Kidney epithelial cell (primary cell): ENCODE measurements around the gene SULT4A1. TPM values are rescaled to one million over a fixed set of nuclear protein-coding genes. Genes with fewer than 3 reads are reported as not detected.

Experiments used
- DNase-seq: peaks from one replicate; pipeline ENCODE4 v3.0.0-alpha.2; 2010; ENCODE audit warnings: low read depth
- H3K27me3 ChIP-seq: 2 replicates; pipeline ENCODE4 v1.6.0; 2011; ENCODE audit warnings: low read length; ENCODE audit not compliant: control insufficient read depth, insufficient read depth
- H3K36me3 ChIP-seq: 2 replicates; pipeline ENCODE4 v1.5.1; 2011; ENCODE audit warnings: low read length; ENCODE audit not compliant: control insufficient read depth, insufficient read depth
- H3K4me3 ChIP-seq: 2 replicates; pipeline ENCODE4 v1.5.1; 2011; ENCODE audit warnings: low read depth, mild to moderate bottlenecking, control low read depth, low read length
- total RNA-seq: library from RNA; depleted of rRNA; stranded (reverse); fragments of >200 nt; gene quantifications from 2 replicates; pipeline ENCODE4 v1.2.3, GENCODE V29; 2015
- TF ChIP-seq, protein P1 (sequence below): IDR thresholded peaks from 2 replicates; pipeline ENCODE4 v1.5.1; 2011; ENCODE audit warnings: mild to moderate bottlenecking, moderate library complexity, low read length, control low read depth, inconsistent platforms; ENCODE audit not compliant: insufficient read depth, poor library complexity, severe bottlenecking

The SULT4A1 gene
- total RNA-seq, 1 donor from 2014 or later = 1.8 TPM

DNA sequence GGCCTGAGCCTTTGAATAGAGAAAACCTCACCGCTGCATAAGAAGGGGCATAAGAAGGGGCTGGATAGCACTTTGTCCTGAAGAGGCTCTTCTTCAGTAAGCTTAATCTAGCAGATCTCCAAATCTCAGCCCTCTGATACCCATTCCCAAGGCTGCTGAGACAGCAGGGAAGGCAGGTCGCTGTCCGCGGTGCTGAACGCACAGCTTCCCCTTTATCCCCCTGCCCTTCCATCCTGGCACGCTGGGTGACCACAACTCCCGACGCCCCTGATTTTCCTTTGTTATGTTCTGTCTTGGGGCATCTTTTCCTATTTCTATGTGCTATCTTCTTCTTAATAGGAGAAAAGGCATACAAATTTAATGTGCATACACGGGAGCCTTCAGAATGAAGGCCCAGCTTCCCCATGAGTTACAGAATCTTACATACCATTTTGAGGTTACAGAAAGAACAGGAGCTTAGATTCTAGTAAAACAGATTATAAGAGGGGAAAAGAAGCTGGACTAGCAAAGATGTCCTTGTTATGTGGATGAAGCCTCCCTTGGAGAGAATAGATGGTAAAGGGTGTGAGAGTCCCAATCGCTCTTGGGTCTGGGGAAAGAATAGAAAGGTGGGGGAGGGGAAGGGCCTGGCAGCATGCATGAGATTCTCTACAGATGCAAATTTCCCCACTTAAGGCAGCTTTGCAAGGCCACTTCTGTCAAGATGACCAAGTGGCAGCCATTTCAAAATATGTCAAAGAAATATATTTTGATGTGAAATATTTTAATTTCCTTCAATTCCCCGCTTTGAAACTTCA lies 5.7 kb upstream of the SULT4A1 start:
- peak; percentile 18 for DNase-seq
- H3K4me3 ChIP-seq = no peak overlapping the region
- no peaks in the 10 kb centered on the region for H3K36me3 ChIP-seq
- TF ChIP-seq, protein P1, sequence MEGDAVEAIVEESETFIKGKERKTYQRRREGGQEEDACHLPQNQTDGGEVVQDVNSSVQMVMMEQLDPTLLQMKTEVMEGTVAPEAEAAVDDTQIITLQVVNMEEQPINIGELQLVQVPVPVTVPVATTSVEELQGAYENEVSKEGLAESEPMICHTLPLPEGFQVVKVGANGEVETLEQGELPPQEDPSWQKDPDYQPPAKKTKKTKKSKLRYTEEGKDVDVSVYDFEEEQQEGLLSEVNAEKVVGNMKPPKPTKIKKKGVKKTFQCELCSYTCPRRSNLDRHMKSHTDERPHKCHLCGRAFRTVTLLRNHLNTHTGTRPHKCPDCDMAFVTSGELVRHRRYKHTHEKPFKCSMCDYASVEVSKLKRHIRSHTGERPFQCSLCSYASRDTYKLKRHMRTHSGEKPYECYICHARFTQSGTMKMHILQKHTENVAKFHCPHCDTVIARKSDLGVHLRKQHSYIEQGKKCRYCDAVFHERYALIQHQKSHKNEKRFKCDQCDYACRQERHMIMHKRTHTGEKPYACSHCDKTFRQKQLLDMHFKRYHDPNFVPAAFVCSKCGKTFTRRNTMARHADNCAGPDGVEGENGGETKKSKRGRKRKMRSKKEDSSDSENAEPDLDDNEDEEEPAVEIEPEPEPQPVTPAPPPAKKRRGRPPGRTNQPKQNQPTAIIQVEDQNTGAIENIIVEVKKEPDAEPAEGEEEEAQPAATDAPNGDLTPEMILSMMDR = no peak
- H3K27me3 ChIP-seq = peaks cover 3% of the 10 kb centered on the region

DNA sequence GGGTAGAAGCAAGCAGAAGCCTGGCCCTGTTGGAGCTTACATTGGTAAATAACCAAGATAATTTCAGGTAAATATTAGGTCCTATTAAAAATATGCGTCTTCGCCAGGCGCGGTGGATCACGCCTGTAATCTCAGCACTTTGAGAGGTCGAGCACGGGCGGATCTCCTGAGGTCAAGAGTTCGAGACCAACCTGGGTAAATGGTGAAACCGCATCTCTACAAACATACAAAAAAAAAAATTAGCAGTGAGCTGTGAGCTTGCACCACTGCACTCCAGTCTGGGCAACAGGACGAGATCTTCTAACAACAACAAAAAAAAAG lies 529 bp upstream of the SULT4A1 start:
- Histone ChIP-seq H3K27me3 (peaks cover 17% of the 10 kb centered on the region), H3K36me3 (no peaks in the 10 kb centered on the region), H3K4me3 (peak overlapping the region; percentile 45)
- TF ChIP-seq, protein P1 = no peak
- no peak for DNase-seq

DNA sequence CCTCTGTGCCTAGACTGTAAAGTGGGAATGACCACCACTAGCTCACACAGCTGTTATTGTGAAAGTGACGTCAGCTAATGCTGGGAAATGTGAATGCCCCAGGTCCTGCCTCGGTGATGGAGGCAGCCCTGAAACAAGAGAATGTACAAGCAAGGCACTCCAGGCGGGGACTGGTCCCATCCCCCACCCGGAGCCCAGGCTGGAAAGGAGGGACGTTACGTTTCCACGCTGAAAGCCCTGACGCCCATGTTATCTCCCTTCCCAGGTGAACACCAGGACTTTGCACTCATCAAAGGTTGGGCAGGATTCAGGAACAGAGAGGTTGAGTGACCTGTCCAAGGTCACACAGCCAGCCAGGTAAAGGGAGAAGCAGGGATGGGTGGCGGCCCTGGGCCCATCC lies 784 bp downstream of the SULT4A1 start:
- Histone ChIP-seq H3K4me3 (peak overlapping the region; percentile 45), H3K27me3 (peaks cover 17% of the 10 kb centered on the region), H3K36me3 (no peaks in the 10 kb centered on the region)
- DNase-seq = no peak
- TF ChIP-seq, protein P1 = no peak

DNA sequence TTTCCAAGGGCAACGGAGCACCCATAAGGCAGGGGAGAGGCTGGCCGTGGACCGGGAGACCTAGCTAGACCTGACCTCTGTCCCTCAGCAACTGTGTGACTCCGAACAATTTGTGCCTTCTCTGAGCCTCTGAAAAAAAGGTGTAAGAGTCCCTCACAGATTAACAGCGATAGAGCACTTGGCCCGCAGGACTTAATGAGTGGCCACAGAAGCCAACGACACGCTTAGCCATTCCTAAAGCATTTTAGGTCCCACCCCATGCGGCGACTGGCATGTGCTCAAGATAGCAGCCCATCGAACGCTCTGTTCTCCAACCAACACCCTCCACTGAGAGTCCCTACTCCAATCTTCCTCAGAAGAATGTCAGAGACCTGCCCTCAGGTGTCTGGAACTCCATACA lies 1.5 kb downstream of the SULT4A1 start:
- no peak for DNase-seq
- Histone ChIP-seq H3K36me3 (no peaks in the 10 kb centered on the region), H3K27me3 (peaks cover 17% of the 10 kb centered on the region), H3K4me3 (no peak overlapping the region)
- TF ChIP-seq, protein P1 = no peak

DNA sequence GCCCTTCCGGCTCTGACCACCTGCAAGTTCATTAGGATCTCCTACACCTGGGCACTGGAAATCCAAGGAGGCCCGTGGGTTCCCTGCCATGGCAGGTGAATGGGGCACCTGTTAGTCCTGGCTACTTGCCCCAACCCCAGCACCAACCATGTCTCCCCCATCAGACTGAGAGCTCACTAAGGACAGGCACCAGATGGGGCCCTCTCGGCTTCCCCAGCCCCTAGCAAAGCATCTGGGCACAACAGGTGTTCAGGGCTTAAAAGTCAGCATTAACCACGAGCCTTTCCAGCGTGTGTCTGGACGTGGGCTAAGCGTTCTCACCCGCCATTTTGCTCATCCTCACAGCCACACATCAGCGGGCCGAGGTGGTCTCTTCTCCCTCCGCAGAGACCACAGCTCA lies 2.2 kb downstream of the SULT4A1 start:
- TF ChIP-seq, protein P1 = no peak
- no peak for DNase-seq
- H3K27me3 ChIP-seq = peaks cover 17% of the 10 kb centered on the region
- H3K4me3 ChIP-seq = no peak overlapping the region
- H3K36me3 ChIP-seq = no peaks in the 10 kb centered on the region

DNA sequence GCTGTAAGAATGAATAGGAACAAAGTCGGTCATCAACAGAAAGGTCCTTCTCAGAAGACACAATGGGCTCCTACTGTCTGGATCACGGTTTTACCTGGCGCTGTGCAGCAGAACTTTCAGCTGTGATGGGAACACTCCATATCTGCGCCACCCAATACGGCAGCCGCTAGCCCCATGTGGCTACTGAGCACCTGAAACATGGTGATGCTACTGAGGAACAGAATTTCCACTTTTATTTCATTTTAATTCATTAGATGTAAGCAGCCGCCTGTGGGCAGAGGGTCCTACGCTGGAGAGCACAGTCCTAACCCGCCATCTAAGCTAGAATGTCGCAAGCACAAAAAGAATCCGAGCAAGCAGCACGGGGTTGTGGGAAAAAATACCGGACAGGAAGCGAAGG lies 2.7 kb downstream of the SULT4A1 start:
- H3K4me3 ChIP-seq = no peak overlapping the region
- no peaks in the 10 kb centered on the region for H3K36me3 ChIP-seq
- H3K27me3 ChIP-seq = peaks cover 17% of the 10 kb centered on the region
- TF ChIP-seq, protein P1 = no peak
- DNase-seq = no peak
